NCI-H748 (cell line): ENCODE data around the gene FFAR4.
A peak's percentile ranks its signal among the peaks of the same experiment; 100 is the strongest.
"Not testable (repeated sequence)": the region's sequence is repeated elsewhere in the genome, so short reads cannot be mapped to it uniquely, and the experiment has no call there.

Source experiments
- DNase-seq: peaks from one replicate; lab custom pipeline; 2025; ENCODE audit not compliant: unreplicated experiment; lab: John Stamatoyannopoulos, UW

Gene FFAR4

DNA sequence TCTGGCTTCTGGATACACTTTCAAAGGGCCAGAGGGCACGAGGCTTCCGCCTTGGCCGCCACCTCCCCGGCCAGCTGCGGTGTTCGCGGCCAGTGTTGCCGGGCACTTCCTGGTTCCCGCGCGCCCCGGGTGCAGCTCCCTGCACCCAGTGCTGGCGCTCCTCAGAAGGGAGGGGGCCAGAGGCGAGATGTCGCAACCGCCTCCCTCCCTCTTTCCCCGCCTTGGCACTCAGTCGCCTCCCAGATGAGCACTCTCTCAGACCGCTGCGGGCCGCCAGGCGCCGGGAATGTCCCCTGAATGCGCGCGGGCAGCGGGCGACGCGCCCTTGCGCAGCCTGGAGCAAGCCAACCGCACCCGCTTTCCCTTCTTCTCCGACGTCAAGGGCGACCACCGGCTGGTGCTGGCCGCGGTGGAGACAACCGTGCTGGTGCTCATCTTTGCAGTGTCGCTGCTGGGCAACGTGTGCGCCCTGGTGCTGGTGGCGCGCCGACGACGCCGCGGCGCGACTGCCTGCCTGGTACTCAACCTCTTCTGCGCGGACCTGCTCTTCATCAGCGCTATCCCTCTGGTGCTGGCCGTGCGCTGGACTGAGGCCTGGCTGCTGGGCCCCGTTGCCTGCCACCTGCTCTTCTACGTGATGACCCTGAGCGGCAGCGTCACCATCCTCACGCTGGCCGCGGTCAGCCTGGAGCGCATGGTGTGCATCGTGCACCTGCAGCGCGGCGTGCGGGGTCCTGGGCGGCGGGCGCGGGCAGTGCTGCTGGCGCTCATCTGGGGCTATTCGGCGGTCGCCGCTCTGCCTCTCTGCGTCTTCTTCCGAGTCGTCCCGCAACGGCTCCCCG lies at the start of gene FFAR4:
Gene FFAR4, plus strand, starts transcription at position 231 of the 842 bp plus-strand sequence. Its CDS starts 56 bp downstream, at position 287.
- DNase-seq = peak; percentile 57

DNA sequence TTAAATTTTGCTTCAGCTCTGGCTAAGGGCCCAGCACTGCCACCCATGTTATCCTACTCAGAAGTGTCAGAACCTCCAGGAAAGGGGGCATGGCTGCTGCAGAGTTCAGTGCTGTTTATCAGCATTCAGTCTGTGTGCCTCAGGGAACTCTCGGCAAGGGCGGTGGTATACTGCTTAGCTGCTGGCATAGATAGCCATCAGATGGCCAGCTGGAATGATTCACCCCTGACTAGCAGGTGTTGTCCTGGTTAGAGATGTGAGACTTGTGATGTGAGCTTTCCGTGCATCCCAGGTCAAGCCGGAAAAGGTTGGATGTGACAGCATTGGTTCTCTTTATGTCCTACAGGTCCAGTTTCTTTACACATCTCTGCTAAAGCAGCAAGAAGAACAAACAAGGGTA lies 47.9 kb upstream of the FFAR4 start:
- DNase-seq = no peak

DNA sequence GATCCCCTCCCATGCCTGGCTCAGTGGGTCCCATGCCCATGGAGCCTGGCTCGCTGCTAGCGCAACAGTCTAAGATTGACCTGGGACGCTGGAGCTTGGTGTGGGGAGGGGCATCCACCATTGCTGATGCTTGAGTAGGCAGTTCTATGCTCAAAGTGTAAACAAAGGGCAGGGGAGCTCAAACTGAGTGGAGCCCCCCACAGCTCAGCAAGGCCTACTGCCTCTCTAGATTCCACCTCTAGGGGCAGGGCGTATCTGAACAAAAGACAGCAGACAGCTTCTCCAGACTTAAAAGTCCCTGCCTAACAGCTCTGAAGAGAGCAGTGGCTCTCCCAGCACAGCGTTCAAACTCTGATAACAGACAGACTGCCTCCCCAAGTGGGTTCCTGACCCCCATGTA lies 31.2 kb upstream of the FFAR4 start:
- DNase-seq = no peak

DNA sequence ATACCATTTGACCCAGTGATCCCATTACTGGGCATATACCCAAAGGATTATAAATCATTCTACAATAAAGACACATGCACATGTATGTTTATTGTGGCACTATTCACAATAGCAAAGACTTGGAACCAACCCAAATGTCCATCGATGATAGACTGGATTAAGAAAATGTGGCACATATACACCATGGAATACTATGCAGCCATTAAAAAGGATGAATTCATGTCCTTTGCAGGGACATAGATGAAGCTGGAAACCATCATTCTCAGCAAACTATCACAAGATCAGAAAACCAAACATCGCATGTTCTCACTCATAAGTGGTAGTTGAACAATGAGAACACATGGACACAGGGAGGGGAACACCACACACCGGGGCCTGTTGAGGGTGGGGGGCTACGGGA lies 25.6 kb upstream of the FFAR4 start:
- not testable (repeated sequence) for DNase-seq

DNA sequence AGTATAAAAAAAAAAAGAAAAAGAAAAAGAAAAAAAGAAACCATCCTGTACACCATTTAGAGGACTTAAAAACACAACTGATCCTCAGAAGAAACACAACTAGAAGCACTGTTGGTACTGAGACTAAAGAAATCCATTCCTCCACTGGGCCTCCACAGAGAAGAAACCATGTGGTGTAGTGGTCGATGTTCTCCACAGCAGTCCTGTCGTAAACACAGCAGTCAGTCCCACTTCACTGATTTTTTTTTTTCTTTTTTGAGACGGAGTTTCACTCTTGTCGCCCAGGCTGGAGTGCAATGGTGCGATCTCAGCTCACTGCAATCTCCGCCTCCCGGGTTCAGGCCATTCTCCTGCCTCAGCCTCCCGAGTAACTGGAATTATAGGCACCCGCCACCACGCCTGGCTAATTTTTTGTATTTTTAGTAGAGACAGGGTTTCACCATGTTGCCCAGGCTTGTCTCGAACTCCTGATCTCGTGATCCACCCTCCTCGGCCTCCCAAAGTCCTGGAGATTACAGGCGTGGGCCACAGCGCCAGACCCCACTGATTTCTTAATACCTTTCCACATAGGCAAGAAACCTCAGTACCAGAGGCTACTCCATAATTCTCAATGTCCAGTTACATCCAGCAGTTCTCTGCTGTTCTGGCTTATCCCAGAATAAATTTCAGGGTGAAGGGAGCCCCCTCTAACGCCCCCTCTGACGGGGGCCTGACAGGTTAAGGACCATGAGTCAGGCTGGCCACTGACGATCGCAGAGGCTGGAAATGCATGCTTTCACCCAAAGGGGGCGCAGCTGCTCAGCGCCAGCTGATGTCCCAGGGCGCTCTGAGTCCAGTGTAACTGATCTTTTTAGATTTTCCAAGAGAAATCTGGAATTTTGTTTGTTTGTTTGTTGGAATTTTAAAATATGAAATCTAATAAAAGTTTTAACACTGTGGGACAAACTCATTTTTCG lies 24.8 kb upstream of the FFAR4 start:
- DNase-seq = no peak

DNA sequence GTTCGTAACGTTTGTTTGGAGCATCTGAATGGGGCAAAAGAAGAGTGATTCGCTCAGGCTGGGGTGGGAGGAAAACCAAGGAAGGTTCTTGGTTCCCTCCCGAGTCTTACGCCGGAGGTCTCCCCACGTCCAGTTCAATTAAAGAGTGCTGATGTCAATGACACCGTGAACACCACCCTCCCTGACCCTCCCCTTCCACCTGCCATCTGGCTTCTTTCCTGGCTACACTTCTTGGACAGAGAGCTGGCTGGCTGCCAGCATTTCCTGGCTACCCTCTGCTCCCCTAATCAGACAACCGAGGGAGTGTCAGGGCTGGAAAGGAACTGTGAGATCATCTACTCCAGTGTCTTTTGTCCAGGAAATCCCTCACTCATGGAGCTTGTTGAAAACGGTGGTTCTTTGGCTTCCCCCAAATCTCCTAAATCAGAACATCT lies 24.1 kb upstream of the FFAR4 start:
- DNase-seq = peak; percentile 85

DNA sequence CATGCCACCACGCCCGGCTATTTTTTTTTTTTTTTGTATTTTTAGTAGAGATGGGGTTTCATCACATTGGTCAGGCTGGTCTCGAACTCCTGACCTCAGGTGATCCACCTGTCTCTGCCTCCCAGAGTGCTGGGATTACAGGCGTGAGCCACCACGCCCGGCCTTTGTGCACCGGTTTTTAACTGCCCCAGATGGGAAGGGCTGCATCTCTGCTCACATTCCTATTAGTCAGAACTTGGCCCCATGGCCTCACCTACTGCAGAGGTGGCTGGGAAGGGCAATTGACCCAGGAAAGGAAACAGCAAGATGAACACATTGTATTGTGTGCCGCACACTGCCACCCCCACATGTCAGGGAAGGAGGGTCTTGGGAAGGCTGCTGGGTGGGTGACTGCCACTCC lies 19.5 kb upstream of the FFAR4 start:
- not testable (repeated sequence) for DNase-seq

DNA sequence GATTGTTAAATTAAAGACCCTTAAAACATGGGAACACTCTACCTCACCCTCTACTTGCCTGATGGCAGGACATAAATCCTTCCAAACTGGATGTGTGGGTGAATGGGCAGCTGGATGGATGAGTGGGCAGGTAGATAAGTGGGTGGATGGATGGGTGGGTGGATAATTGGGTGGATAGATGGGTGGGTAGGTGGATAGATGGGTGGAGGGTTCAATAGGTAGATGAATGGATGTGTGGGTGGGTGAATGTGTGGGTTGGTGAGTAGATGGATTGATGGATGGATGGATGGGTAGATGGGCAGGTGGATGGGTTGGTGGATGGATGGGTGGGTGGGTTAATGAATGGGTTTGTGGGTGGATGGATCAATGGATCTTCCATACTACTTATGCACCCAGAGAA lies 18.9 kb upstream of the FFAR4 start:
- DNase-seq = no peak

DNA sequence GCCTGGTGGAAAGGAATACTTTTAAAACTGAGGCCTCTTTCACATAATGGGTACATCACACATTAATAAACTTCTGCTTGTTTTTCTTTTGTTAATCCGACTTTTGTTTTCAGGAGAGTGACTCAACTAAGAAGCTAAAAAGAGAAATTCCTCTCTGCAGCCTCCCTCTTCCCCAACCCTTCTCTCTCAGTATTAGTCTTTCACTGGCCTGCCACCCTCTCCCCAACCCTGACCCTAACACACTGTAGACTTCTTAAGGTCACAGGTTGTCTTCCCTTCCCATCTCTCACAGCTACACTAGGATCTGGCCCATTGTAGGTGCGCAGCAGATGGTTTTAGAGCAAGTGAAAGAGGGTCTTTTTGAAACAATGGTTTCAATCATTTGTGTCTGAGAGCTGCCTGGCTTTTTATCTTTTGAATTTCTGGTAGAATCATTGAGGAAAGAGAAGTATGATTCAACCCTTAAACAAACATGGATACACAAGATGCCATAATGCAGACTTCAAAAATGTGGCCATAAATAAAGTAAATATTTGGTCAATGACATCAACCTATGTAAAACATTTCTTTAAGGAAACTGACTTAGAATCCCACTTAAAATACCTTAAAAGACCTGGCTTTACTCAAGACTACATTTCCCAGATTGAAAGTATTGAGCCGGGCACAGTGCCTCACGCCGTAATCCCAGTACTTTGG lies 17.9 kb upstream of the FFAR4 start:
- DNase-seq = no peak

DNA sequence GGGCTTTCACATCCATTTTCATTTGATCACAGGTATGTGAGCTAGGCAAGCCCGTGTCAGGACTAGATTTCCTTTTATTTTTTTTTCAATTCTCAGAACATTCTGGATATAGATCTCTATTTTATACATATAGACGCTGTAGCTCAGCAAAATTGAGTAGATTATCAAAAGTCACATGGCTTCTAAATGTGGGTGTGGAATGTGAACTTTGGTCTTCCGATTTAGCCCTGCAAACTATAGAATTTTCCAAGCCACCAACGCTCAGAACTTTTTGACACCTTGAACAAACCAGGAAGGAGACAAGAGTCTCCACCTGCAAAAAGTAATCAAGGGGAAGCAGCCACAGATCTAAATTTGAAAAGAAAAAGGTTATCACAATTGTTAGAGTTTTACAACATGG lies 15.9 kb upstream of the FFAR4 start:
- no peak for DNase-seq

DNA sequence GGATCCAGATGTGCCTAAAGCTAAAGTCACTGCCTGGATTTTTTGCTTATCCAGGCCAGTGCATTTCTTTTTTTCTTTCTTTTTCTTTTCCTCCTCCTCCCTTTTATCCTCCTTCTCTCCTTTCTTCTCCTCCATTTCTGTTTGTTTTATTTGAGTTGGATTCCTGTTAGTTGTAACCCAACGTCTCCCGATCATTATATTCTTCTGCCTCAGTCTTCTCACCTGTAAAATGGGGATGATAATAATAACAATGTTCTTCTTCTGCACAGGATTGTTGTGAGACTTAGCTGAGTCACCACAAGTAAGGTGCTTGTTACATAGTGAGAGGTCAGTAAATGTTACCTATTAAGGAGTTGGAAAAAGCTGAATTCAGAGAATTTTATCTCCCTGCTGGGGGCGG lies 13.7 kb upstream of the FFAR4 start:
- no peak for DNase-seq

DNA sequence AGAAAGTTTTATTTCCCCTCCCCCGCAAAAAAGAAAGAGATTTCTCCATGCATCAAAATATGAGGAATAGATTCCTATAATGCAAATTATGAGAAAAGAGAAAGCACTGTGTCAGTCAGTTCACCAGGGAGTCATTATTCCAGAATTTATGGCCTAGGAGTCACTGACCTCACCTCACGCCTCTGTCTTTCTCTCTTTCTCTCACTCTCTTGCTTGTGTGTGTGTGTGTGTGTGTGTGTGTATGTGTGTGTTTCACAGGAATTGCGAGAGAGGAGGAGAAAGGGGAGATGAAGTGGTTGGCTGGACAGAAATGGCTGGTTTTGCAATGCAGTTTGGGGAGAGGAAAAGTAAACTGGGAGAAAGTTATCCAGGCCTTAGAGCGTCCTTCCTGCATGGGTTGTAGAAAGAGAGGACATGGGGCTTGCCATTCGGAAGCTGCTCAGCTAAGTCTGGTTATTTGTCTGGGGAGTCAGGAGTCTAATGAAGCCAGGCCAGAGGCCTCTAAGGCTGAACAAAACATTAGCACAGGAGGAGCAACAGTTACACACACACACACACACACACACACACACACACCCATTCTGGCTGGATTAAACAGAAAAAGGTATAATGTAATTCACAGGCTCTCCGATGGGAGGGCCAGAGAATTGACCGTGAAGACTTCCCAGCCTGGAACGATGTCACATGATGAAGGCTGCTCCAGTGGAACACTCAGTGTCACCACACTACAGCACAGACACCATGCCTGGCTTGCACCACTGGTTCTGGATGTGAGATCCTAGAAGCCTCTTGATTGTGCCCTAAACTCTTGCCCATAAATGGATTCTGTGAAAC lies 12.8 kb upstream of the FFAR4 start:
- no peak for DNase-seq

DNA sequence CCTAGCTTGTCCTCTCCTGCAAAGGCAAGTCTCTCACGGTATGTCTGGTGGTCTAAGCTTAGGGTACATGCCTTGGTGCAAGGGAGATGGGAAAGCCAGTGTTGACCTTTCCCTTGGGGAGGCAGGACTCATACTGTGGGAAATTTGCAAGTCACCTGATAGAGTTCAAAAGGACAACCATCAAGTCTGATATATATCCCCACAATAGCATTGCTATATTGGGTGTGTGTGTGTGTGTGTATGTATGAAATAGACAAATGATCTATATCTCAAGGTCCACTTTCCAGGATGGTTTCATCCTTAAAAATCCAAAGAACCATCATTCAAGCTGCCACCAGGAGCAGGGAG lies 12.2 kb upstream of the FFAR4 start:
- no peak for DNase-seq

DNA sequence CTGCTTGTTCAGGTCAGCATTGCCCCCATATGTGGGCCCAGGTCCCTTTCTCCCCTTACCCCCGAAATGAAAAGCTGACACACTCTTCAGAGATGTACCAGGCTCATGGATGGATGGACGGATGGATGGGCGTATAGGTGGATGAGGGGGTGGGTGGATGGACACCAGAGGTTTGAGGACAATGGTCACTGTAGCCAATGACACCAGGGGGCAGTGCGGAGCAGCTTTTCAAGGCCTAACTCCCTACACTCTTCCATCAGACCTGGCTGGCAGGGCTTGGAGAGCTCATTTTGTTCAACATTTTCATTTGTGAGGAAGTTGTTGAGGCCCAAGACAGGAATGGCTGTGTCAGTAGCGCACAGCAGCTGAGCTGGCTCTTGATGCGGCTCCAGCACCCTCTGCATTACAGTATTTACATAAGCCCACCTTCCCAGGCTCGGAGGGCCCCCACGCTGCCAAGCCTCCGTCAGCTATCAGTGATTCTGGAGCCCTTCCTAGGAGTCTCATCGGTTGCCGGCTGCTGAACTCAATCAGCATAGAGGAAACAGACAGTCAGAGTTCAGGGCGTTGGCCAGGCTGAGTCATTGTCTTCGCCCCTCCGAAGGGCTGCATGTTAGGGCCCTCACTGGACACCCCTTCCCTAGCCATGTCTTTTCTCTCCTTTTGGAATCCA lies 11.6 kb upstream of the FFAR4 start:
- peak; percentile 59 for DNase-seq

DNA sequence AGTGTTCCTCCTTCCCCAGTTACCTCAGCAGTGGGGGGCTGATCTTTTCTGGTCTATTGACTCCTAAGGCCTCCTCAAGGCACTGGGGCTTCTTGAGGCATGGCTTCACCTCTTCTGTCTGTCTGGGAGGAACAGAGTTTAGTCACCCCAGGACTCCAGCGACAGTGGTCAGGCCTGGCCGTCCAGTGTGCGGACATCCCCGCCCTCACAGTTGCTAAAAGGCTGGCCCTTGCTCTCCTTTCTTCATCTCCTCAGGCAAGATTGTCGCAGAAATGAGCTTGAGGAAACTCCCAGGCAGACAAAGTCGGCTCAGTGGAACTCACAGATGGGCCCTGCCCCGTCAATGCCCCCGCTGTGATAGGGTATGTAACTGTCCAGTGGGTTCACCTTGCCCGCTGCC lies 7.0 kb upstream of the FFAR4 start:
- no peak for DNase-seq

DNA sequence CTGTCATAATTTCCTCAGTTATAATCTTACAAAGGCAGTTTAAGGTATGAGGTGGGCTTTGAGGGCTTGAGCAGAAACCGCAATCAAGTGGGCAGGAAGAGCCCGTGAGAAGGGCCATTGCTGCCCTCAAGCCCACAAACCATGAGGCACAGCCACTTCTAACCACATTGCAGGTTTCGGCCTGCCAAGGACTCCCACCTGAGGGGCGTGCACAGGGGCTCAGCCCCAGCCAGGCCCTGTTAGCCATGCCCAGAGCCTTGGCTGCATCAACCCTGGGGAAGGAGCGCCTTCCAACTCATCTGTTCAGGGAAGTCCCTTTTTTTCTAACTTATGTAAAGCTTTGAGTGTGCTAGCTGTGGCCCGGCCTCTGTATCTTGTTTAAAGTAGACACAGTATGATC lies 5.9 kb upstream of the FFAR4 start:
- no peak for DNase-seq

DNA sequence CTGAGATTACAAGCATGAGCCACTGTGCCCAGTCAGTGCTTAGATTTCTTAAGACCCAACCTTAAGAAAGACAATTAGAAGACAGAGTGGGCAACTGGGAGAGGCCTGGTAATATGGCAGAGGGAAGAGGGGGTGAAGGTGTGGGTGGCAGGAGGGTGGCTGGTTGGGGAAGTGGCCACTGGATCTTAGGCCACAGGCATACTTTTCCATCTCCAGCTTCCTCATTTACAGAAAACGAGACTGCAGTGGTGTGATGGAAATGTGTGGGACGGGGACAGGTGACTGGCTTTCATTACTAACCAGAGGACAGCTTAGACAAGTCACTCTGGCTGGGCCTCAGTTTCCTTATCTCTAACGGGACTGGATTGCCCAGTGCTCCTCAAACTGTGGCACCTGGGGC lies 1.0 kb upstream of the FFAR4 start:
- DNase-seq = no peak

DNA sequence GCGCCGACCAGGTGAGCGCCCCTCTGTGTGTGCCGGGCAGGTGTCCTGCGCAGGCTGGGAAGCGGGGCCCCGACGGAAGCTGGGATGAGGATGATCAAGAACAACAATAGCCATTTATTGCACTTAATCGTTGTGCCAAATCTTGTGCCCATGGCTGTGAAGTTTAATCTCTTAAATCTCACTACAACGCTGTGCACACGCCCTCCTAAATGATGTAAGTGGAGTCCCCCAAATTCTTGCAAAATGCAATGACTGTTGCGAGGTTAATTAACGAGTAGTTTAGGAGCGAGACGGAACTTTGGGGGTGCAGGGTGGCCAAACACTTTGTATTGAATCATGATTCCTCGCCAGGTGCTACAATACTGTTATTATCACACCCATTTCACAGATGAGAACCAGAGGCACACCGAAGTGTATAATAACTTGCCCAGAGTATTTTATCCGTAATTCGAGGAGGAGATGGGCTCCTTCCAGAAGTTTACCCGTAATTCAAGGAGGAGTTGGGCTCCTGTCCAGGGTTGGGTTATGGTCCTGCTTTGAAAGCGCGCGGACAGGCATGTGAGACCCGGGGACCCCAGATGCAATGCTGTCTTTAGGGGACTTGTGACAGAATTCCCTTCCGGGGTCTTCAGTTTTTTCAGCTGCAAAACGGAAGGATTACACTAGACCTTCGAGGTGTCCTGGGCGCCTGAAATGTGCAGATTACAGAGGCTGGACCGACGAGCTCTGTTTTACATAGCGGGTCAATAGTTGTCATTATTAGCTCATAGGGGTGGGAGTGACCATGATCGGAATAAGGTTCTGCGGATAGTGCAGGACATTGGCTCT lies 1.0 kb downstream of the FFAR4 start:
- no peak for DNase-seq

DNA sequence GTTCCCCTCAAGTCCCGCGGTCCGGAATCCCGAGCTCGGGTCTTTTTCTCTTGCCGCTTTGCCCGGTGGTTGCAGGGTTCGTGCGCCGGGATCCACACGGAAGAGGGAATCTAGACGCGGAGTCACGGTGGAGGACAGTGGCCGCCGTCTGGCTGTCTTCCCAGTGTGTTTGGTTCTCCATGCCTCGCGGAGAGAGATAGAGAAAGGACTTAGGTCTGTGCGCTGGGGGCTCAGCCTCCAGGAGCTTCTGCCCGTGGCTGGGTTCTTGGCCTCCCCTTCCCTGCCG lies 1.6 kb downstream of the FFAR4 start:
- DNase-seq = no peak
